HG02759 (cell line): ENCODE data around the gene TRPC4AP.
"Not testable (repeated sequence)": the region's sequence is repeated elsewhere in the genome, so short reads cannot be mapped to it uniquely, and the experiment has no call there.

Experiments
- ATAC-seq: cut with Tn5 transposase; IDR thresholded peaks from one replicate; pipeline ENCODE4 v1.9.1; 2021; ENCODE audit warnings: mild to moderate bottlenecking, moderate library complexity; ENCODE audit not compliant: unreplicated experiment

Gene TRPC4AP

DNA sequence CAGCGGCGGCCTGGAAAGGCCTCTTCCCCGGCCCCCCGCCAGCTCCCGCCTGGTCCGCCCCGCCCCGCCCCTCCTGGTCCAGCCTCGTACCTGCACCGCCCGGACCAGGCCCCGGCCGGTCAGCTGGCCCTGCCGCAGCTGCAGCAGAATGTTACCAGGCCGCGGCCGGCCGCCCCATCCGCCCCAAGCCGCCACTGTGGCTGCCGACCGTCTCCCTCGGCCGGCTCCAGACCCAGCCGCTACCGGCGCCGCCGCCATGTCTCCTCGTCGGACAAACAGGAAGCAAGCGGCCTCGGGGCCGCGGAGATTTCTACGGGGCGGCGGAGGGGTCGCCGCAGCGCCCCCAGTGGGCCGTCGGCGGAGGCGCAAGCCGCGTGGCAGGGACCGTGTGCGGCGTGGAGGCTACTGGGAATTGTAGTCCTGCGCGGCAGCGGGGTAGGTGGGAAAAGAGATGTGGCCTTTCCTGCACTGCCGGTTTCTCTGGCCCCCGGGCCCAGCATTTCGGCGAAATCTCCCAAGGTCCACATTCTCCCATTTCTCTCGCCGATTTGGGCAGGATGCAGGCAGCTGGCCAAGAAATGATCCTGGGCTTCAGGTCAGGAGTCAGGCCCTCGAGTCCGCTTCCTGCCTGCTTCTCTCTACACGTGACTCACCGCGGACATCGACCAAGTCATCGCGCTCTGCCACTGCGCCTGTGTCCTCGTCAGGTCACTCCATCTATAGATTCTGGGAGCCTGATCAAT lies at the start of gene TRPC4AP:
Gene TRPC4AP (minus strand): TSS at position 284 of the 743 bp plus-strand sequence. CDS start 26 bp downstream, at position 258.
- ATAC-seq, result peak; percentile 98

DNA sequence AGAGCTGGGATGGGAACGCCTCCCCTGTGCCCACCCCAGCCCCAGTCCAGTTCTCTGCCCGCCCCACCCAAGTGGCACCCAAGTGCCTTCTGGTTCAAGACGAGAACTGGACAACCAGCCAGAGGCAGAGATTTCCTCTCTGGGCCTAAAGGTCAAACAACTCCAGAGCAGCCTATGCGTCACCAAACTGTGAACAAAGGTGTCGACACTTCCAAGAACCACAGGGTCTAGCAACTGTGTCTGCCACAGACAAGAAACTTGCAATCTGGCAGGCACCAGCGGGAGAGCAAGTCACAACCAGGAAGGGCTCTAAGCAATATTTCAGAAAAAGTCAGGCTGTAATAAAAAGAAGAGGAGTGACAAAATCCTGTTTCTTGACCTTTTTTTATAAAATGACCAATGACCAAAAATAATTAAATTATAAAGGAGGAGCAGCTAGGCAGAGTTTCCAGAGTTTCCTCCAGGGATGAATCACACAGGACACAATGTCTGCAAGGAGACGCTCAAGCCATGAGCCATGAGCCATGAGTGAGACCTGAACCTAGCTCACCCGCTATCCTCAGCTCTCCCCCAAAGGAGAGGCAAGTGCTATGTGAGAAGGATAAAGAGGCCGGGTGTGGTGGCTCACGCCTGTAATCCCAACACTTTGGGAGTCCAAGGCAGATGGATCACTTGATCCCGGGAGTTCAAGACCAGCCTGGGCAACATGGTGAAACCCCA lies 43.4 kb upstream of the TRPC4AP start:
- ATAC-seq, result no peak

DNA sequence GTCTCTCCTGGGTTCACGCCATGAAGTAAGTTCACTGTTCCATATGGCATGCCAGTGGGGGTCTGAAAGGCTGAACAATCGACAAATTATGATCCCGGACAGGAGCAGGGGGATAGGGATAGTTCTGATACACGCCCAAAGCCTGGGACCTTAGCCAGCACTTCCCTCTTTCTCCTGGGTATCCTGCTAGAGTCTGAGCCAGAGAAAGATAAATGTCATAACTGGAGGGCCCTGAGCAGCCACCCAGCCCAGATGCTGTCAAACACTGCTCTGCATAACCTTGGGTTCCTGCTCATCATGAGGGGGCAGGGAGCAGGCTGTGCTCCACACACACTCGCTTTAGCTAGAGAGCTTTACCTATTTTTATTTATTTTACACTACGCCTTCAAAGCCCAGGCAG lies 42.3 kb upstream of the TRPC4AP start:
- no peak for ATAC-seq

- no peak for ATAC-seq
These were observed 41.9 kb upstream of the TRPC4AP start for GRCh38 chr20:35134472-35134871.

DNA sequence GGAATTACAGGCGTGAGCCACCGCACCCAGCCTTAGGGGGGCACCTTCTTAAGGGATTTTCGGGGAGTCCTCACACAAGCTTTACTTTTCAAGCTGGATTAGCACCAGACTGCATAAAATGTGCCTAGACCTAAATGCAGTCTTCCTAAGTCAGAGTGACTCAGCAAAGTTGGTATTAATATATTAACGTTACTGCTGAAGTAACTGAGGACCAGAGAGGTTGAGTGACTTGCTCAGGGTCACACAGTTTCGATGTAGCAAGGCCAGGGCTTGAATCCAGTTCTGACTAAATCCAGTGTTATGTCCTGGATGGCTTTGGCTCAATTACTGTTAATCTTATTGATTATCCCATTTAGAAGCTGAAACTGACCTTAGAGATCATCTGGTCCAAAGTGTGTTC lies 41.1 kb upstream of the TRPC4AP start:
- no peak for ATAC-seq

- no peak for ATAC-seq
These were observed 40.4 kb upstream of the TRPC4AP start for GRCh38 chr20:35133031-35133430.

DNA sequence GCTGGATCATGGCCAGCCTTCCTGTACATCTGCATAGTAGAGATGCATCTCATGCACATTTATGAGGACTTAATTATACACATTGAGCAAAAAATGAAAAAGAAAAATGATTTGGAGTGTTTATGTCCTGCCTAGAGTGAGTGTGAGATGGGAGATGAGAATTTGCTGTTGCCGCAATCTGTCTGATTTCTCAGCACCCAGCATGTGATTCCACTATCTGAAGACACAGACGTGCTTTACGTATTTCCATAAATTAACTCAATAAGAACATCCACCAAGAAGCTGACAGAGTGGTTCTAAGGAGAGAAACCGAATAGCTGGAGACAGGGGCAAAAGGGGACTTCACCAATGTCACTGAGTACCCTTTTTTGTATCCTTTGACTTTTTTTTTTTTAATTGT lies 39.3 kb upstream of the TRPC4AP start:
- no peak for ATAC-seq

GRCh38 chr20:35129647-35130069 lies 37.1 kb upstream of the TRPC4AP start:
- no peak for ATAC-seq

DNA sequence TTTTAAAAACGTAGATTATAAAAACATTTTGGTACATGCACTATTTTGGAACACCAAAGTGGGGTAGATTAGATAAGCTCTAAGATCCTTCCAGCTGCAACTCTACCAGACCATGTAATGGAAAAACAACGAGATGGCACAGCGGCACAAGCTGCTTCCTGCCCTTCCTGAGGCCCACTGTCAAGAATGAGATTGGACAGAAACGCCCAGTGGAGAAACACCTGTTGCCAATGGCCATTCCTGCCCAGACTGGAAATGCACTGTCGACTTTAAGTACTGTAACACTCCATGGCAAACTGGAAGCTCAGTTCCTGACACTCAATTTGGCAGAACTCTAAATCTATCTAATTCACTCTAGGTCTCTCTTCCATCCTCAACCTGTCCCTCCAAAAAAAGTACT lies 33.1 kb upstream of the TRPC4AP start:
- no peak for ATAC-seq

- ATAC-seq, result no peak
These were observed 30.3 kb upstream of the TRPC4AP start for GRCh38 chr20:35122756-35123405.

GRCh38 chr20:35121186-35121585 lies 28.6 kb upstream of the TRPC4AP start:
- no peak for ATAC-seq

DNA sequence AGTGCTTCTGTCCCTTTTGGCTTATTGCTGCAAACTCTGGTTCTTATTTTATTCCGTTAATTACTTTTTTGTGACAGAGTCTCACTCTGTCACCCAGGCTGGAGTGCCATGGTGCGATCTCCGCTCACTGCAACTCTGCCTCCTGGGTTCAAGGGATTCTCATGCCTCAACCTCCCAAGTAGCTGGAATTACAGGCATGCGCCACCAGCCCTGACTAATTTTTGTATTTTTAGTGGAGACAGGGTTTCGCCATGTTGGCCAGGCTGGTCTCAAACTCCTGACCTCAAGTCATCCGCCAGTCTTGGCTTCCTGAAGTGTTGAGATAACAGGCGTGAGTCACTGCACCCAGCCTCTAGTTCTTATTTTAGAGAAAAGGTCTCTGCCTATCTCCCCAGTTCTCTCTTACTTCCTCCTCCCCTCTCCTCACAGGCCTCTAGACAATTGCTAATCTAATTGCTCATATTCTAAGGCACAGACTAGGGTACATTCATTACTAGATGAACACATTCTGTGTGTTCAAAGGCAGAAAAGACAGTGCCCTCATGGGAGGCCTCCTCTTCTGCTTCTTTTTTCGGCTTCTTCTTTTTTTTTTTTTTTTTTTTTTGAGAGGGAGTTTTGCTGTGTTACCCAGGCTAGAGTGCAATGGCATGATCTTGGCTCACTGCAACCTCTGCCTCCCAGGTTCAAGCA lies 27.6 kb upstream of the TRPC4AP start:
- no peak for ATAC-seq

DNA sequence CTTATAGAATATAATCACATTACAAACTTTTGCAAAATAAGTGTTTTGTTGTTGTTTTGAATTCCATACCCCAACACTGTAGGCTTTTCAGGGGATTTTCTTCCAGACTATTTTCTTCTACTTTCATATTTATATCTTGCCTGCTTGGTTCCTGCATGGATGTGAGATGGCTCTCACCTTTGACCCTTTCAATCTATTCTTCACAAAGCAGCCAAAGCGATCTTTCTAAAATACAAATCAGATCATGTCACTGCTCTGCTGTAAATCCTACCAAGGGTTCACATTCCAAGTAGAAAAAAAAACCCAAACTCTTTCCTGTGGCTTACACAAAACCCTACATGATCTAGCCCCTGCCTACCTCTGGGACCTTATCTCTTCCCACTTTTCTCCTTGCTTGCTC lies 25.0 kb upstream of the TRPC4AP start:
- no peak for ATAC-seq

- ATAC-seq, result no peak
These were observed 24.6 kb upstream of the TRPC4AP start for GRCh38 chr20:35117196-35117595.

DNA sequence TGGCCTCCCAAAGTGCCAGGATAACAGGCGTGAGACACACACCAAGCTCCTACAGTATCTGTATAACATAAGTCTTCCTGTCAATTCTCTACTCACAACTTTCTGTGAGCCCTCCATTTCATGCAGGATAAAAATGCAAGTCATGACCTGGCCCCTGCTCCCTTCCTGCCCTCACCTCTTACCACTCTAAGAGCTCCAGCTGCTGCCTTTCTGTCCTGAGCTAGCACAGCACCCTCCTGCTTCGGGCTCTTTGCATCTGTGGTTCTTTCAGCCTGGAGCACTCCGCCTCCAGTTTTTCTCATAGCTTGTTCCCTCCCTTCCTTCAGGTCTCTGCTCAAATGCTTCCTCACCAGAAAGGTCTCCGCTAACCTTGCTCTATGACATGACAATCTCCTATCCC lies 23.7 kb upstream of the TRPC4AP start:
- no peak for ATAC-seq

GRCh38 chr20:35115606-35116005 lies 23.0 kb upstream of the TRPC4AP start:
- ATAC-seq, result no peak

- ATAC-seq, result not testable (repeated sequence)
These were observed 19.7 kb upstream of the TRPC4AP start for GRCh38 chr20:35112276-35112675.

GRCh38 chr20:35111141-35111888 lies 18.7 kb upstream of the TRPC4AP start:
- no peak for ATAC-seq

DNA sequence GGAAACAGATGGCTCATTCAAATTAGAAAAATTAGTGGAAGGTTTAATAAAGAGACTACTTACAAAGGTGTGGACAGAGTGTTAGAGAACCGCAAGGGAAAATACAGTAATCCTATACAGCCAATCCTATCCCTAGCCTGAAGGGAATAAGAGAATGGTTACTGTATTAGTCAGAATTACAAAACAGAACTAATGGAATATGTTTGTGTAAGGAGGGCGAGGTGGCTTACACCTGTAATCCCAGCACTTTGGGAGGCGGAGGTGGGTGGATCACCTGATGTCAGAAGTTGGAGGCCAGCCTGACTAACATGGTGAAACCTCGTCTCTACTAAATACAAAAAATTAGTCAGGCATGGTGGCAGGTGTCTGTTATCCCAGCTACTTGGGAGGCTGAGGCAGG lies 16.3 kb upstream of the TRPC4AP start:
- ATAC-seq, result no peak

GRCh38 chr20:35106827-35107380 lies 14.3 kb upstream of the TRPC4AP start:
- ATAC-seq, result no peak
